GM06990 (cell line): ENCODE measurements around the gene GIGYF1.

Experiments
- DNase-seq: peaks from one replicate; pipeline ENCODE4 v3.0.0-alpha.2; 2011; ENCODE audit not compliant: insufficient read length; ENCODE audit errors: extremely low read depth
- H3K27me3 ChIP-seq: replicated peaks from 2 replicates; pipeline ENCODE4 v1.6.0; 2011; ENCODE audit warnings: low read length; ENCODE audit not compliant: control insufficient read depth, insufficient read depth
- H3K36me3 ChIP-seq: 2 replicates; pipeline ENCODE4 v1.5.1; 2011; ENCODE audit warnings: low read length; ENCODE audit not compliant: control insufficient read depth, insufficient read depth
- H3K4me3 ChIP-seq: replicated peaks from 2 replicates; pipeline ENCODE4 v1.5.1; 2011; ENCODE audit warnings: low read depth, mild to moderate bottlenecking, control low read depth, low read length
- TF ChIP-seq, protein P1 (sequence below): IDR thresholded peaks from 2 replicates; pipeline ENCODE4 v1.5.1; 2011; ENCODE audit warnings: low read length, control low read depth, mild to moderate bottlenecking, inconsistent platforms; ENCODE audit not compliant: insufficient read depth, poor library complexity, severe bottlenecking

The GIGYF1 gene

DNA sequence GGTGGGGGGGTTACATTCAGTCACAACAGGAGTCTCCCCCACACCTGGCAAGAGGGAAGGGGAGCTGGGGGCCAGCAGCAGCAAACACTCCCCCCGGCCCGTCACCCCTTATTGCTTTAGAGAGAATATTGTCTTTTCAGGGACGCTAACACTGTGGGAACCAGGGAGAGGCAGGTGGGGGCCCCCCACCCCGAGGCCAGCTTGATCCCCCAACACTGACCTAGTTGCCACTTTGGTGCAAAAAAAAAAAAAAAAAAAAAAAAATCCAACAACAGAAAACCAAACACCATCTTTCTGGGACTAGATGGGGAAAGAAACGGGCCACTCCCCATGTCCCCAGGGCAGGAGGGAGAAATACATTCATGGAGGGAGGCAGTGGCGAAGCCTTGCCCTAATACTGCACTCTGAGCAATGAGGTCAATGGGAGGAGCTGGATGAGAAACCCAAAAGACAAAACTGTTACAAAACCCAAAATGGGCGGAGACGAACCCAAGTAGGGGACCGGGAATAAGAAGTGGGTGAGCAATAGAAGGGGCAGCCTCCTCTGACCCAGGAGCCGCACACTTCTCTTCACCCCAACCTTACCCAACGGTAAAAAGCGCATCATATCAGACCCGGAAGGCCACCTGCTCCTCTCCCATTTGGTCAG is 14.0 kb downstream of the GIGYF1 start:
- H3K36me3 ChIP-seq = peaks cover 59% of the 10 kb centered on the region
- no peaks in the 10 kb centered on the region for H3K27me3 ChIP-seq
- no peak overlapping the region for H3K4me3 ChIP-seq
- TF ChIP-seq, protein P1, sequence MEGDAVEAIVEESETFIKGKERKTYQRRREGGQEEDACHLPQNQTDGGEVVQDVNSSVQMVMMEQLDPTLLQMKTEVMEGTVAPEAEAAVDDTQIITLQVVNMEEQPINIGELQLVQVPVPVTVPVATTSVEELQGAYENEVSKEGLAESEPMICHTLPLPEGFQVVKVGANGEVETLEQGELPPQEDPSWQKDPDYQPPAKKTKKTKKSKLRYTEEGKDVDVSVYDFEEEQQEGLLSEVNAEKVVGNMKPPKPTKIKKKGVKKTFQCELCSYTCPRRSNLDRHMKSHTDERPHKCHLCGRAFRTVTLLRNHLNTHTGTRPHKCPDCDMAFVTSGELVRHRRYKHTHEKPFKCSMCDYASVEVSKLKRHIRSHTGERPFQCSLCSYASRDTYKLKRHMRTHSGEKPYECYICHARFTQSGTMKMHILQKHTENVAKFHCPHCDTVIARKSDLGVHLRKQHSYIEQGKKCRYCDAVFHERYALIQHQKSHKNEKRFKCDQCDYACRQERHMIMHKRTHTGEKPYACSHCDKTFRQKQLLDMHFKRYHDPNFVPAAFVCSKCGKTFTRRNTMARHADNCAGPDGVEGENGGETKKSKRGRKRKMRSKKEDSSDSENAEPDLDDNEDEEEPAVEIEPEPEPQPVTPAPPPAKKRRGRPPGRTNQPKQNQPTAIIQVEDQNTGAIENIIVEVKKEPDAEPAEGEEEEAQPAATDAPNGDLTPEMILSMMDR = no peak
- no peak for DNase-seq

DNA sequence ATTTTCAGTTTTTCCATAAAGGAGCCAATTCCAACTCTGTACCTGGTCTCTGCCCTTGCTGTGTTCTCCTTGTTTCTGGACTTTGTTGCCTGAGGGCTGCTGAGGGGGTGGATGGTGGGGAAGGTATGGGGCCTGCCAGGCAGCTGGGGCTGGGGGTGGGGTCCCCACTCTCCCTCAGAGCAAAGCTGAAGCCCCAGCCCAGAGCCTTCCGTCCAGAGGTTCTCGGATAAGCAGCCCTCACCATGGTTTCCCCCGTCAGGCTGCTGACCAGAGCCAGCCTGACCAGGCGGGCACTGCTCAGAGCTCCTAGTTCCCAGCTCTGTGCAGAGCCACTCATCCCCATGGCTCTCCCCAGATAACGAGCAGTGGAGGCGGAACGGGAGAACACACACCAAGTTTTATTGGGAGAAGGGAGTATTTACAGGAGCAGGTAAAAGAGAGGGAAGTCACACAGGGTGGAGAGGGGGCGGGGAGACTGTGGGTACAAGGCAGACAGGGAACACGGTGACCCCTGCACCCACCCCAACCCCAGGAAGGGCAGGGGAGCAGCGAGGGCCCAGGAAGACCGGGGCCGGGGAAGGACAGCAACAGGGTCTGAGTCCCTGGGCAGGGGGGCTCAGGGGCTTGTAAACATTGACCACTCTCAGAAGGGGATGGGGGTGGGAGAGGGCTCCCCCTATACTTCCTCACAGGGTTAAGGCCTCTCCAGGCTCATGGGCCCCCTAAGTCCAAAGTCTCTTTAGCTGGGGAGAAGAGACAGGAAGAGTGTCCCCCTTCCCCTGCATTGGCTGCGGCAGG is 14.7 kb downstream of the GIGYF1 start:
- Histone ChIP-seq H3K27me3 (no peaks in the 10 kb centered on the region), H3K4me3 (no peak overlapping the region), H3K36me3 (peaks cover 52% of the 10 kb centered on the region)
- TF ChIP-seq, protein P1 = no peak
- DNase-seq = no peak

DNA sequence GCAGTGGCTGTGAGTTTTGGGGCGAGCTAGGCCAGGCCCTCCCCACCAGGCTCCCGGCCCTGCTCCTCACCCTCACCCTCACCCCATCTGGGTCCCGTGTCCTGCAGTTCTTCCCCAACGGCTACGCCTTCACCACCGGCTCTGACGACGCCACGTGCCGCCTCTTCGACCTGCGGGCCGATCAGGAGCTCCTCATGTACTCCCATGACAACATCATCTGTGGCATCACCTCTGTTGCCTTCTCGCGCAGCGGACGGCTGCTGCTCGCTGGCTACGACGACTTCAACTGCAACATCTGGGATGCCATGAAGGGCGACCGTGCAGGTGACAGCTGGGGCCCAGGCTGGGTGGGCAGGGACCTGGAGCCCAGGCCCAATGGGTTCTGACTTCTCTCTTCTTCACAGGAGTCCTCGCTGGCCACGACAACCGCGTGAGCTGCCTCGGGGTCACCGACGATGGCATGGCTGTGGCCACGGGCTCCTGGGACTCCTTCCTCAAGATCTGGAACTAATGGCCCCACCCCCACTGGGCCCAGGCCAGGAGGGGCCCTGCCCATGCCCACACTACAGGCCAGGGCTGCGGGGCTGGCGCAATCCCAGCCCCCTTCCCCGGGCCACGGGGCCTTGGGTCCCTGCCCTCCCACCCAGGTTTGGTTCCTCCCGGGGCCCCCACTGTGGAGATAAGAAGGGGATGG is 15.6 kb downstream of the GIGYF1 start:
- no peak for DNase-seq
- TF ChIP-seq, protein P1 = no peak

DNA sequence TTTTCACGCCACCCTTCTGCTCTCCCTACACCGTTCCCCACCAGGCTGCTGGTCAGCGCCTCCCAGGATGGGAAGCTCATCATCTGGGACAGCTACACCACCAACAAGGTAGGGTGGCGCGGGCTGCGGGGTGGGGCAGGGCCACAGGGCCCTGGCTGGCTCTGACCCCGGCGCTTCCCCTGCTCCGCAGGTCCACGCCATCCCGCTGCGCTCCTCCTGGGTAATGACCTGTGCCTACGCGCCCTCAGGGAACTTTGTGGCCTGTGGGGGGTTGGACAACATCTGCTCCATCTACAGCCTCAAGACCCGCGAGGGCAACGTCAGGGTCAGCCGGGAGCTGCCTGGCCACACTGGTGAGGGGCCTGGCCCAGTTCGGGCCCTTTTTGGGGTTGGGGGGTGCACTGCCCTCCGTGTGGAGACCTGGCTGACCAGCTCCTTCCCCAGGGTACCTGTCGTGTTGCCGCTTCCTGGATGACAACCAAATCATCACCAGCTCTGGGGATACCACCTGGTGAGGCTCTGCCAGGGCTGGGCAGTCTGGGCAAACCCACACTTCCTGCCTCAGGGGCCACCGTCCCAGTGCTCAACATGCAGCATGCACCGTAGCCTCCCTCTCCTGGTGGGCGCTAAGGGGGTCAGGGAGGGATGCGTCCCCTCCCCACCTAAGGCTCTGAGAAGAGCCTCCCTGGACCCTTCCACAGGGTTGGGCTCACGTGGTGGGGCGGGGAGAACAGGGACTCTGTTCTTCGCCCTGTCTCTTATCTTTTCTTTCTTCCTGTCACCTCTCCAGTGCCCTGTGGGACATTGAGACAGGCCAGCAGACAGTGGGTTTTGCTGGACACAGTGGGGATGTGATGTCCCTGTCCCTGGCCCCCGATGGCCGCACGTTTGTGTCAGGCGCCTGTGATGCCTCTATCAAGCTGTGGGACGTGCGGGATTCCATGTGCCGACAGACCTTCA is 16.5 kb downstream of the GIGYF1 start:
- TF ChIP-seq, protein P1 = no peak
- DNase-seq = no peak
- Histone ChIP-seq H3K27me3 (no peaks in the 10 kb centered on the region), H3K4me3 (no peak overlapping the region), H3K36me3 (peaks cover 42% of the 10 kb centered on the region)

More for the DNA sequence above, 15.6 kb downstream of the GIGYF1 start:
- Histone ChIP-seq H3K4me3 (no peak overlapping the region), H3K36me3 (peaks cover 48% of the 10 kb centered on the region), H3K27me3 (no peaks in the 10 kb centered on the region)
